NB4 (cell line): Measurements from ENCODE around the gene SGCD.

Experiments
- MYC ChIP-seq: IDR thresholded peaks from 2 replicates; pipeline ENCODE4 v1.6.1; 2011; ENCODE audit warnings: low read depth, low read length
- POLR2A ChIP-seq: IDR thresholded peaks from 2 replicates; pipeline ENCODE4 v1.6.1; 2011; ENCODE audit warnings: mild to moderate bottlenecking; ENCODE audit not compliant: insufficient read length; ENCODE audit errors: extremely low read depth
- TF ChIP-seq, protein P1 (sequence below): IDR thresholded peaks from one replicate; pipeline ENCODE4 v1.5.1; 2012; ENCODE audit warnings: low read depth, low read length
- TF ChIP-seq, protein P2 (sequence below): IDR thresholded peaks from 2 replicates; pipeline ENCODE4 v1.6.1; 2011; ENCODE audit warnings: low read depth, low read length

DNA sequence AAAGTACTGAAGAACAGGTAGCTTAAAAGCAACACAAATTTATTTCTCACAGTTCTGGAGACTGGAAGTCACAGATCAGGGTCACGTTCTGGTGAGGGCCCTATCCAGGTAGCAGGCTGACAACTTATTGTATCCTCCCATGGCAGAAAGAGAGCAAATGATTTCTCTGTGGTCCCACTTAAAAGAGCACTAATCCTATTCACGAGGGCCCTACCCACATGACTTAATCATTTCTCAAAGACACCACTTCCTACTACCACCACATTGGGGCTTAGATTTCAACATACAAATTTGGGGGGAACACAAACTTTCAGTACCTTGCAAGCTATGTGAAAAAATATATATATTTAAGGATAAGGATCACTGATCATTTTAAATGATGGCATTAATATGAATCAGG is 447.3 kb downstream of the SGCD start:
- TF ChIP-seq, protein P1, sequence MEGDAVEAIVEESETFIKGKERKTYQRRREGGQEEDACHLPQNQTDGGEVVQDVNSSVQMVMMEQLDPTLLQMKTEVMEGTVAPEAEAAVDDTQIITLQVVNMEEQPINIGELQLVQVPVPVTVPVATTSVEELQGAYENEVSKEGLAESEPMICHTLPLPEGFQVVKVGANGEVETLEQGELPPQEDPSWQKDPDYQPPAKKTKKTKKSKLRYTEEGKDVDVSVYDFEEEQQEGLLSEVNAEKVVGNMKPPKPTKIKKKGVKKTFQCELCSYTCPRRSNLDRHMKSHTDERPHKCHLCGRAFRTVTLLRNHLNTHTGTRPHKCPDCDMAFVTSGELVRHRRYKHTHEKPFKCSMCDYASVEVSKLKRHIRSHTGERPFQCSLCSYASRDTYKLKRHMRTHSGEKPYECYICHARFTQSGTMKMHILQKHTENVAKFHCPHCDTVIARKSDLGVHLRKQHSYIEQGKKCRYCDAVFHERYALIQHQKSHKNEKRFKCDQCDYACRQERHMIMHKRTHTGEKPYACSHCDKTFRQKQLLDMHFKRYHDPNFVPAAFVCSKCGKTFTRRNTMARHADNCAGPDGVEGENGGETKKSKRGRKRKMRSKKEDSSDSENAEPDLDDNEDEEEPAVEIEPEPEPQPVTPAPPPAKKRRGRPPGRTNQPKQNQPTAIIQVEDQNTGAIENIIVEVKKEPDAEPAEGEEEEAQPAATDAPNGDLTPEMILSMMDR: no peak
- TF ChIP-seq POLR2A (no peak), MYC (no peak)
- TF ChIP-seq, protein P2, sequence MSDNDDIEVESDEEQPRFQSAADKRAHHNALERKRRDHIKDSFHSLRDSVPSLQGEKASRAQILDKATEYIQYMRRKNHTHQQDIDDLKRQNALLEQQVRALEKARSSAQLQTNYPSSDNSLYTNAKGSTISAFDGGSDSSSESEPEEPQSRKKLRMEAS: no peak
